HCT116 (cell line): ENCODE results near the gene EPHA1. TPM values are rescaled to one million over a fixed set of nuclear protein-coding genes. Genes with fewer than 3 reads are reported as not detected.

Source experiments
- ATAC-seq: fragments of 200-7000 bp; cut with Tn5 transposase; 2 replicates; pipeline ENCODE4 v1.9.1; 2020; ENCODE audit warnings: mild to moderate bottlenecking, moderate library complexity
- BruUV-seq: library from RNA; stranded (reverse); fragments of 400-500 nt; replicated peaks from 2 replicates; lab custom pipeline; 2021; lab: Mats Ljungman, UMichigan
- CTCF ChIA-PET: fragments of 300-600 bp; sonication (Branson Sonifier 250); formaldehyde crosslinking; loops from one replicate; lab custom pipeline; 2021; ENCODE audit warnings: antibody characterized with exemption; lab: Charles Lee
- POLR2A ChIA-PET: fragments of 300-600, 350-600 bp; sonication (Branson Sonifier 250); formaldehyde crosslinking; loops from one replicate; lab custom pipeline; 2021; ENCODE audit warnings: antibody characterized with exemption; lab: Charles Lee
- RAD21 ChIA-PET, 2 experiments: fragments of 300-600 bp; sonication (Branson Sonifier 250); formaldehyde crosslinking; loops; one replicate each; lab custom pipeline; 2023; ENCODE audit warnings: low total read pairs in 2 of 2; ENCODE audit not compliant: uncharacterized antibody in 2 of 2, unreplicated experiment in 2 of 2, low non-redundant PET in 1 of 2; lab: Charles Lee
- DNase-seq: peaks from one replicate; pipeline ENCODE4 v3.0.0-alpha.2; 2010; ENCODE audit warnings: low read depth, low spot score
- H2AFZ ChIP-seq: fragments of 200-600 bp; shearing (Covaris generic), sonication (generic); 2 replicates; pipeline ENCODE4 v1.6.1; 2017; ENCODE audit warnings: low read depth, mixed run types, mixed read lengths, antibody characterized with exemption, low read length; ENCODE audit not compliant: poor library complexity, severe bottlenecking
- H3K27ac ChIP-seq: 2 replicates; pipeline ENCODE4 v1.5.1; 2012; ENCODE audit warnings: low read depth, low read length
- H3K27me3 ChIP-seq: fragments of 200-600 bp; sonication (generic); 2 replicates; pipeline ENCODE4 v1.6.1; 2016; ENCODE audit warnings: mixed run types, low read length, mixed read lengths; ENCODE audit not compliant: insufficient read depth
- H3K36me3 ChIP-seq, 2 experiments: fragments of 200-500 bp in 1 of 2; fragments of 200-600 bp in 1 of 2; sonication (Bioruptor generic) in 1 of 2; sonication (generic) in 1 of 2; 2 replicates each; pipeline versions ENCODE4 v1.5.1 to v1.6.1; 2014 to 2016; ENCODE audit warnings: low read length in 2 of 2, inconsistent platforms in 1 of 2, mixed read lengths in 1 of 2, mixed run types in 1 of 2; ENCODE audit not compliant: insufficient read depth in 2 of 2, control insufficient read depth in 1 of 2
- H3K4me1 ChIP-seq, 2 experiments: fragments of 200-600 bp in 1 of 2; sonication (generic) in 1 of 2; 2 replicates each; pipeline versions ENCODE4 v1.5.1 to v1.6.1; 2012 to 2017; ENCODE audit warnings: low read length in 2 of 2, inconsistent platforms in 1 of 2, mild to moderate bottlenecking in 1 of 2, mixed read lengths in 1 of 2, mixed run types in 1 of 2, moderate library complexity in 1 of 2; ENCODE audit not compliant: insufficient read depth in 2 of 2, control insufficient read depth in 1 of 2
- H3K4me2 ChIP-seq: fragments of 200-600 bp; sonication (generic); 2 replicates; pipeline ENCODE4 v1.6.1; 2017; ENCODE audit warnings: mixed run types, low read length, mixed read lengths
- H3K4me3 ChIP-seq, 2 experiments: fragments of 200-600 bp in 1 of 2; sonication (generic) in 1 of 2; replicated peaks in 1 of 2; 2 replicates each; pipeline ENCODE4 v1.5.1; 2011 to 2016; ENCODE audit warnings: low read length in 2 of 2, control low read depth in 1 of 2, low read depth in 1 of 2, mild to moderate bottlenecking in 1 of 2, mixed read lengths in 1 of 2, mixed run types in 1 of 2
- H3K79me2 ChIP-seq: fragments of 200-600 bp; sonication (generic); 2 replicates; pipeline ENCODE4 v1.6.1; 2017; ENCODE audit warnings: mild to moderate bottlenecking, mixed run types, low read length, moderate library complexity, mixed read lengths; ENCODE audit not compliant: insufficient read depth
- H3K9ac ChIP-seq: fragments of 200-600 bp; sonication (generic); 2 replicates; pipeline ENCODE4 v1.6.1; 2016; ENCODE audit warnings: low read length, mixed read lengths
- H3K9me2 ChIP-seq: fragments of 200-600 bp; sonication (generic), shearing (Covaris generic); 2 replicates; pipeline ENCODE4 v1.6.1; 2017; ENCODE audit warnings: mixed run types, mild to moderate bottlenecking, moderate library complexity; ENCODE audit not compliant: insufficient read depth
- H3K9me3 ChIP-seq, 2 experiments: fragments of 200-500 bp in 1 of 2; fragments of 200-600 bp in 1 of 2; sonication (Bioruptor generic) in 1 of 2; sonication (generic) in 1 of 2; 2 replicates each; pipeline ENCODE4 v1.6.1; 2014 to 2017; ENCODE audit warnings: low read length in 2 of 2, mixed read lengths in 2 of 2, inconsistent platforms in 1 of 2, low read depth in 1 of 2, mild to moderate bottlenecking in 1 of 2, mixed run types in 1 of 2, moderate library complexity in 1 of 2; ENCODE audit not compliant: control insufficient read depth in 1 of 2, insufficient read depth in 1 of 2
- H4K20me1 ChIP-seq: fragments of 200-600 bp; sonication (generic), shearing (Covaris generic); 2 replicates; pipeline ENCODE4 v1.6.1; 2017; ENCODE audit warnings: mixed run types, mild to moderate bottlenecking, moderate library complexity; ENCODE audit not compliant: insufficient read depth
- CEBPB ChIP-seq: IDR thresholded peaks from 2 replicates; pipeline ENCODE4 v1.6.1; 2012; ENCODE audit warnings: low read depth
- CTCF ChIP-seq, 3 experiments: fragments of 200-600 bp in 1 of 3; sonication (generic) in 1 of 3; IDR thresholded peaks in 2 of 3; conservative IDR thresholded peaks in 1 of 3; 2 replicates each; pipeline ENCODE4 v1.5.1; 2012 to 2017; ENCODE audit warnings: low read depth in 2 of 3, low read length in 2 of 3, antibody characterized with exemption in 1 of 3, borderline replicate concordance in 1 of 3, control low read depth in 1 of 3, mild to moderate bottlenecking in 1 of 3, mixed read lengths in 1 of 3, mixed run types in 1 of 3, moderate library complexity in 1 of 3; ENCODE audit not compliant: insufficient read depth in 1 of 3
- FOSL1 ChIP-seq: IDR thresholded peaks from 2 replicates; pipeline ENCODE4 v1.6.1; 2012; ENCODE audit warnings: low read depth
- JUND ChIP-seq: IDR thresholded peaks from 2 replicates; pipeline ENCODE4 v1.6.1; 2012
- POLR2AphosphoS5 ChIP-seq: IDR thresholded peaks from 2 replicates; pipeline ENCODE4 v1.6.1; 2011; ENCODE audit warnings: mild to moderate bottlenecking, low read depth, low read length, moderate library complexity
- SRF ChIP-seq: IDR thresholded peaks from 2 replicates; pipeline ENCODE4 v1.6.1; 2012; ENCODE audit warnings: low read depth
- TCF7L2 ChIP-seq: IDR thresholded peaks from 2 replicates; pipeline ENCODE4 v1.7.0; 2011; ENCODE audit warnings: borderline replicate concordance, inconsistent platforms; ENCODE audit not compliant: insufficient read depth, insufficient read length; ENCODE audit errors: extremely low read depth
- ZFX ChIP-seq: fragments of 450-650 bp; IDR thresholded peaks from 2 replicates; pipeline ENCODE4 v1.6.1; 2017
- ZNF274 ChIP-seq: fragments of 200-500 bp; sonication (Bioruptor generic); IDR thresholded peaks from 2 replicates; pipeline ENCODE4 v1.6.1; 2014; ENCODE audit warnings: mild to moderate bottlenecking, low read depth, low read length, inconsistent platforms
- intact Hi-C: fragments of 100-400 bp; cut with micrococcal nuclease; formaldehyde crosslinking; loops from 2 replicates; pipeline ENCODE4 v1.10.0; 2022
- total RNA-seq: library from RNA; stranded (reverse); gene quantifications from one replicate; pipeline ENCODE4 v1.2.1, GENCODE V29; 2021; ENCODE audit not compliant: unreplicated experiment
- TF ChIP-seq, protein P1 (sequence below): IDR thresholded peaks from 2 replicates; pipeline ENCODE4 v1.6.1; 2011; ENCODE audit warnings: mild to moderate bottlenecking, low read length, moderate library complexity; ENCODE audit not compliant: insufficient replicate concordance; ENCODE audit errors: extremely low read depth

EPHA1 gene
- total RNA-seq, 1 experiment from 2014 or later = 29.9 TPM

DNA sequence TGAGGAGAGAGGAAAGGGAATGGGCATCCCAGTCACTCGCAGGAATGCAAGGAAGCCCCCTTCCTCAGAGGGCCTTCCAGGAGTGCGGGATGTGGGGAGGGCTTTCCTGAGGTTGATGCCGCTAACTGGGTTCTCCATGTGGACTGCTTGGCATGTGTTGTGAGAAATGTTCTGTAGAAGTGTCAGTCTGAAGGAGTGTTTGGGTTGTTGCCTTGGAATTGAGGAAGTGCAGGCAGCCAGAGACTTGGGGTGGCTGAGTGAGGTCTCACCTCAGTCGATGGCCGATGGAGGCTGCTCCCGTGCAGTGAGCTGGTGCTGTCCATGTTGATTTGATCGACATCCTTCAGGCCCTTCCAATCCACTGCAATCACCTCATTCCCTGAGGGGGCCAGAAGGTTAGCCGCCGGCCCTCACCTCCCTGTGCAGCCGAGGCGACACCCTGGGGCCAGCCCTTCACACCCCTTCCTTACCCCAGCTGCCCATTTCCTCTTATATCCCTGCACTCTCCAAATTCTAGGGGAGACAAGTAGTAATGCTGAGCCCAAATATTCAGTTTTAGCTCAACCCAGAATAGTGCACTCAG lies 48.8 kb downstream of the EPHA1 start:
- Histone ChIP-seq H3K27me3 (no peaks in the 10 kb centered on the region), H2AFZ (no peak overlapping the region), H3K9me3 (no peaks in the 10 kb centered on the region), H3K4me3 (no peak overlapping the region), H3K79me2 (no peaks in the 10 kb centered on the region), H3K9ac (no peak overlapping the region), H3K4me2 (no peak overlapping the region), H4K20me1 (no peaks in the 10 kb centered on the region), H3K9me2 (no peaks in the 10 kb centered on the region), H3K4me1 (peaks cover 0 to 6% of the 10 kb centered on the region in 2 experiments; a peak in 1 of 4 replicates), H3K36me3 (no peaks in the 10 kb centered on the region), H3K27ac (no peak overlapping the region)
- no peak for ATAC-seq
- ChIA-PET RAD21 (no interaction called here), POLR2A (no interaction called here), CTCF (no interaction called here)
- intact Hi-C loops = no loop called here
- DNase-seq = no peak
- no TSS peak for BruUV-seq
- TF ChIP-seq JUND (no peak), TCF7L2 (no peak), FOSL1 (no peak)

- TF ChIP-seq POLR2AphosphoS5 = no peak
- TF ChIP-seq CTCF (IDR thresholded peaks at IDR 0.05 in 2 of 3, conservative IDR thresholded peaks at IDR 0.05 in 1 of 3; ENCODE audit: borderline replicate concordance in 1 of 3, insufficient read depth in 1 of 3, low read depth in 2 of 3, low read length in 2 of 3) = no peak
- TF ChIP-seq SRF = no peak
- TF ChIP-seq, protein P1, sequence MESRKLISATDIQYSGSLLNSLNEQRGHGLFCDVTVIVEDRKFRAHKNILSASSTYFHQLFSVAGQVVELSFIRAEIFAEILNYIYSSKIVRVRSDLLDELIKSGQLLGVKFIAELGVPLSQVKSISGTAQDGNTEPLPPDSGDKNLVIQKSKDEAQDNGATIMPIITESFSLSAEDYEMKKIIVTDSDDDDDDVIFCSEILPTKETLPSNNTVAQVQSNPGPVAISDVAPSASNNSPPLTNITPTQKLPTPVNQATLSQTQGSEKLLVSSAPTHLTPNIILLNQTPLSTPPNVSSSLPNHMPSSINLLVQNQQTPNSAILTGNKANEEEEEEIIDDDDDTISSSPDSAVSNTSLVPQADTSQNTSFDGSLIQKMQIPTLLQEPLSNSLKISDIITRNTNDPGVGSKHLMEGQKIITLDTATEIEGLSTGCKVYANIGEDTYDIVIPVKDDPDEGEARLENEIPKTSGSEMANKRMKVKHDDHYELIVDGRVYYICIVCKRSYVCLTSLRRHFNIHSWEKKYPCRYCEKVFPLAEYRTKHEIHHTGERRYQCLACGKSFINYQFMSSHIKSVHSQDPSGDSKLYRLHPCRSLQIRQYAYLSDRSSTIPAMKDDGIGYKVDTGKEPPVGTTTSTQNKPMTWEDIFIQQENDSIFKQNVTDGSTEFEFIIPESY = no peak
- TF ChIP-seq ZNF274 = no peak
- no peak for TF ChIP-seq CEBPB
- no peak for TF ChIP-seq ZFX
- POLR2A ChIA-PET = no interaction called here
- Histone ChIP-seq H3K27ac (no peak overlapping the region), H3K9me3 (no peaks in the 10 kb centered on the region), H3K27me3 (no peaks in the 10 kb centered on the region), H3K9me2 (no peaks in the 10 kb centered on the region), H3K4me2 (no peak overlapping the region), H3K36me3 (no peaks in the 10 kb centered on the region), H3K4me3 (no peak overlapping the region), H3K79me2 (no peaks in the 10 kb centered on the region), H4K20me1 (no peaks in the 10 kb centered on the region), H3K4me1 (peaks cover 0 to 6% of the 10 kb centered on the region in 2 experiments; a peak in 1 of 4 replicates), H2AFZ (no peak overlapping the region), H3K9ac (no peak overlapping the region)
- ATAC-seq (no peak), DNase-seq (no peak)
- no TSS peak for BruUV-seq
- CTCF ChIA-PET = no interaction called here
- intact Hi-C loops = no loop called here
- RAD21 ChIA-PET = no interaction called here
These were observed 50.0 kb downstream of the EPHA1 start for GRCh38 chr7:143358626-143359025.
